ENCODE data around the gene ASB14.
A peak's percentile ranks its signal among the peaks of the same experiment; 100 is the strongest.

ASB14 gene

DNA sequence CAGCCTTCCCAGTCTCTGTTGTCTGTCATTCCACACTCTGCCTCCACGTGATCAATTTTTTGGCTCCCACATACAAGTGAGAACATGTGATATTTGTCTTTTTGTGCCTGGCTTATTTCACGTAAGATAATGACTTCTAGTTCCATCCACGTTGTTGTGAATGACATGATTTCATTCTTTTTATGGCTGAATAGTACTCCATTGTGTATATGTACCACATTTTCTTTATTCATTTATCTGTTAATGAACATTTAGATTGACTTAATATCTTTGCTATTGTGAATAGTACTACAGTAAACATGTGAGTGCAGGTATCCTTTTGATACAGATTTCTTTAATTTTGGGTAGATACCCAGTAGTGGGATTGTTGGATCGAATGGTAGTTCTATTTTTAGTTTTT lies 31.4 kb downstream of the ASB14 start:
- no peak for DNase-seq (ENCODE audit: low spot score)

GRCh38 chr3:57257678-57258077 lies 34.8 kb downstream of the ASB14 start:
- DNase-seq (ENCODE audit: low spot score), result no peak

DNA sequence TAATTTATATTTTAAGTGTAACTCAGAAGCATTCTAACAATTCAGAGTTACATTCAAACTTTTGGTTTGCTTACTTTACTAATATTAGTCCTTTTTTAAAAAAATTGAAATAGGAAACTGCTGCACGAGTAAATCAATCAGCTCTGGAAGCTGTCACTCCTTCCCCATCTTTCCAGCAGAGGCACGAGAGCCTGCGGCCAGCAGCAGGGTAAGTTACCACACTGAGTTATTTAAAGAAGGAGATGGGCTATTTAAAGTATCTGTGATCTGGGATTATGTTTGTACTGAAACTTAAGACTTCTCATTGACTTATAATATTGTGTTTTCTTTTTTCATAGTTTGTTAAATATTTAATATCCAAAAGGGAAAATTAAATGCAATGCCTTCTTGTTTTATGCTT lies 35.6 kb downstream of the ASB14 start:
- no peak for DNase-seq (ENCODE audit: low spot score)

GRCh38 chr3:57252404-57252803 lies 40.1 kb downstream of the ASB14 start:
- no peak for DNase-seq (ENCODE audit: low spot score)

- DNase-seq (ENCODE audit: low spot score), result no peak
Measured at GRCh38 chr3:57244946-57245345, 47.5 kb downstream of the ASB14 start.

DNA sequence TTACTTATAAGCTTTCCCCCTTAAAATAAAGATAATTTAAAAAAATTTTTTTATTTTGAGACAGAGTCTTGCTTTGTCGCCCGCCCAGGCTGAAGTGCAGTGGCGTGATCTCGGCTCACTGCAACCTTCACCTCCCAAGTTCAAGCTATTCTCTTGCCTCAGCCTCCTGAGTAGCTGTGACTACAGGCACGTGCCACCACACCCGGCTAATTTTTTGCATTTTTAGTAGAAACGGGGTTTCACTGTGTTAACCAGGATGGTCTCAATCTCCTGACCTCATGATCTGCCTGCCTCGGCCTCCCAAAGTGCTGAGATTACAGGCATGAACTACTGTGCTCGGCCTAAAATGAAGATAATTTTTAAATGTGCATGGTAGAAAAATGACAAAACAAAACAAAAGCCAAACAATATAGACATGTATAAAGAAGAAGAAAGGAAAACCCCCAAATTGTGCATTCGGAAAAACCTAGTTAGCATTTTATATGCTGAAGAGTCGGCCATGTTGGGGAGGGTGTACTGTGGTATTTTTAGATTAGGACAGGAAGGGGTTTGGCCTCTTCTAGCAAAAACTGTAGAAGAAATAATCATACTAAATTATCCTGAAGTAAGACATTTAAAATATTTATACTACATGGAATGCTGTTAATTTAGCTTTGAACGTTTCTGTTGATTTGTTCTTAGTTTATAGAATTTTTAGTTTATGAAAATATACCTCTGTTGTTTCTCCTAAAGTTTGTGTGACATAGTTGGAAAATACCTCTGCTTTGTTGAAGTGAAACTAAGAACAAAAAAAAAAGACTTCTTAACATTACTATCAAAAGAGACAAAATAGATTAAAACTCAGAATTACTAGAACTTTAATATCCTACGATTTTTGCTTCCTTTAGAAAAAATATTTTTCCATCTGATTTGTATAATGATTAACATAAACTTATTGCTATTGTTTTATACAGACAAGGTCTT lies 57.6 kb downstream of the ASB14 start:
- DNase-seq (ENCODE audit: low spot score), result no peak

DNA sequence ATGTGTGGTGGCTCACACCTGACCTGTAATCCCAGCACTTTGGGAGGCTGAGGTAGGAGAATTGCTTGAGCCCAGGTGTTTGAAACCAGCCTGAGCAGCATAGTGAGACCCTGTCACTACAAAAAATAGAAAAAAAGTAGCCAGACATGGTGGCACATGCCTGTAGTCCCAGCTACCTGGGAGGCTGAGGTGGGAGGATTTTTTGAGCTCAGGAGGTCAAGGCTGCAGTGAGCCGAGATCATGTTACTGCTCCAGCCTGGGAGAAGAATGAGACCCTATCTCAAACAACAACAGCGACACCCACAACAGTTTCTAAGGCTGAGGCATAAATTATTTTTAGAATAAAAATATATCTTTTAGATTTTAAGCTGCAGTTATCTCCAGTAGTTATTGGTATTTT lies 58.7 kb downstream of the ASB14 start:
- no peak for DNase-seq (ENCODE audit: low spot score)

- no peak for DNase-seq (ENCODE audit: low spot score)
Measured at GRCh38 chr3:57230006-57230405, 62.5 kb downstream of the ASB14 start.

- DNase-seq (ENCODE audit: low spot score), result peak; percentile 55
Measured at GRCh38 chr3:57227930-57228751, 64.3 kb downstream of the ASB14 start.

GRCh38 chr3:57227204-57227929 lies 65.1 kb downstream of the ASB14 start, which contains the start of gene APPL1:
APPL1 (plus strand) TSS chr3:57227729; CDS start chr3:57227884, 155 bp downstream.
- peak; percentile 94 for DNase-seq (ENCODE audit: low spot score)

- DNase-seq (ENCODE audit: low spot score), result no peak
Measured at GRCh38 chr3:57226176-57226575, 66.3 kb downstream of the ASB14 start.

DNA sequence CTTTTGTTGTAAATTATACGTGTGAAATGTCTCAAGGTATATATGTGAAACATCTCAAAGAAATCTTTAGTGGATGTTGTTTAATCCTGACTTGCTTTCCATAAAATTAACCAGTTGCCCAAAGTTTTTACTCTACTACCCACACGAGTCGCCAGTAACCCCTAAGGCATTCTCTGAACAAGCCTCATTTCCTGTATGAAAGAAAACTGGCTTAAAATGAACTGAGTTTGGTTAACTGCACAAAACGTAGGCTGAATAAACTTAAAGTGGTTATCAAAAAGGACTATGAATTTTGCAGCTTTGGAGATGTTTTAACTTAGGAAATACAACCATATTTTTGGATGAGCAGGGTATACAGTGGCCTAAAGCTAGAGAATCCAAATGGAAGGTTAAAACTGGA lies 67.6 kb downstream of the ASB14 start:
- no peak for DNase-seq (ENCODE audit: low spot score)

- DNase-seq (ENCODE audit: low spot score), result no peak
Measured at GRCh38 chr3:57221883-57222282, 70.6 kb downstream of the ASB14 start.

All from putamen (tissue), 1 donor.